RPMI7951 (cell line): ENCODE results near the gene SMARCD1. TPM values are rescaled to one million over a fixed set of nuclear protein-coding genes. Genes with fewer than 3 reads are reported as not detected.

Experiments used
- DNase-seq: peaks from one replicate; pipeline ENCODE4 v3.0.0-alpha.2; 2012; ENCODE audit warnings: low read depth
- total RNA-seq: library from RNA; depleted of rRNA; stranded (reverse); fragments of >200 nt; shearing (Covaris generic); gene quantifications from 2 replicates; pipeline ENCODE4 v1.2.3, GENCODE V29; 2014

SMARCD1 gene
- total RNA-seq, 1 experiment from 2014 or later: 35.9 TPM

GRCh38 chr12:50057000-50057841 is 27.9 kb upstream of the SMARCD1 start, which contains the start of gene ASIC1:
Gene ASIC1 (plus strand): TSS chr12:50057596. CDS start chr12:50058767, 1,171 bp downstream.
- peak; percentile 42 for DNase-seq

GRCh38 chr12:50057896-50058670 is 27.1 kb upstream of the SMARCD1 start:
- DNase-seq: no peak

- DNase-seq: no peak
Observed at GRCh38 chr12:50058743-50059312, 26.3 kb upstream of the SMARCD1 start.

GRCh38 chr12:50059440-50060119 is 25.6 kb upstream of the SMARCD1 start:
- DNase-seq: no peak

GRCh38 chr12:50060120-50060468 is 25.0 kb upstream of the SMARCD1 start:
- DNase-seq: no peak

GRCh38 chr12:50061171-50061570 is 24.0 kb upstream of the SMARCD1 start:
- DNase-seq: no peak

- no peak for DNase-seq
Observed at GRCh38 chr12:50061946-50062686, 23.0 kb upstream of the SMARCD1 start.

- DNase-seq: peak; percentile 18
Observed at GRCh38 chr12:50062728-50063460, 22.2 kb upstream of the SMARCD1 start.

GRCh38 chr12:50065726-50066310 is 19.3 kb upstream of the SMARCD1 start:
- no peak for DNase-seq

- DNase-seq: peak; percentile 52
Observed at GRCh38 chr12:50066402-50066801, 18.7 kb upstream of the SMARCD1 start.

GRCh38 chr12:50069069-50069468 is 16.1 kb upstream of the SMARCD1 start:
- no peak for DNase-seq

- no peak for DNase-seq
Observed at GRCh38 chr12:50069539-50069938, 15.6 kb upstream of the SMARCD1 start.

- peak; percentile 73 for DNase-seq
Observed at GRCh38 chr12:50070314-50071060, 14.7 kb upstream of the SMARCD1 start.

- no peak for DNase-seq
Observed at GRCh38 chr12:50072198-50072907, 12.8 kb upstream of the SMARCD1 start.

GRCh38 chr12:50073206-50073605 is 11.9 kb upstream of the SMARCD1 start:
- DNase-seq: no peak

GRCh38 chr12:50073712-50074111 is 11.4 kb upstream of the SMARCD1 start:
- DNase-seq: no peak

GRCh38 chr12:50074936-50075807 is 10.0 kb upstream of the SMARCD1 start:
- peak; percentile 75 for DNase-seq

- DNase-seq: no peak
Observed at GRCh38 chr12:50075808-50076170, 9.4 kb upstream of the SMARCD1 start.
